Ovary (tissue), 3 donors: Measurements from ENCODE around the gene SERPINA4.

Source experiments
- CTCF ChIP-seq, 3 donors: fragments of 450-650 bp in 2 of 3; fragments of 200-600 bp in 1 of 3; IDR thresholded peaks; one replicate each; pipeline versions ENCODE4 v1.5.1 to v1.8.0; 2016 to 2022; ENCODE audit warnings: antibody characterized with exemption in 3 of 3, mild to moderate bottlenecking in 1 of 3
- POLR2A ChIP-seq: fragments of 450-650 bp; IDR thresholded peaks from one replicate; pipeline ENCODE4 v1.6.1; 2017; ENCODE audit warnings: antibody characterized with exemption, mild to moderate bottlenecking, moderate library complexity
- donor health status: DM: no; HTN: no; CAD: no.

- TF ChIP-seq CTCF (IDR thresholded peaks at IDR 0.05) (no peak), POLR2A (no peak)
These were observed 6.9 kb downstream of the SERPINA4 start for GRCh38 chr14:94568186-94568585.
